HEK293 (cell line): ENCODE measurements around the gene PANX3.

Source experiments
- CTCF ChIA-PET: fragments of 350-600 bp; formaldehyde crosslinking; extraction: SDS; loops from one replicate; lab custom pipeline; 2021; ENCODE audit warnings: antibody characterized with exemption; lab: Yijun Ruan, JAX
- POLR2A ChIA-PET: fragments of 300-600 bp; formaldehyde crosslinking; extraction: SDS; loops from one replicate; lab custom pipeline; 2020; ENCODE audit warnings: antibody characterized with exemption, inconsistent platforms; lab: Yijun Ruan, JAX
- H3K27ac ChIP-seq: fragments of 200-500 bp; sonication (Bioruptor generic); 2 replicates; pipeline ENCODE4 v1.5.1; 2014; ENCODE audit warnings: low read depth, low read length, control low read depth, inconsistent platforms; ENCODE audit errors: extremely low read depth
- H3K36me3 ChIP-seq, 2 experiments: fragments of 200-500 bp in 1 of 2; sonication (Bioruptor generic) in 1 of 2; 1 replicate in 1 of 2; 2 replicates in 1 of 2; pipeline ENCODE4 v1.5.1; 2014 to 2017; ENCODE audit warnings: inconsistent platforms in 2 of 2, low read length in 2 of 2; ENCODE audit not compliant: control insufficient read depth in 2 of 2, insufficient read depth in 1 of 2
- H3K4me1 ChIP-seq: fragments of 200-500 bp; sonication (Bioruptor generic); 2 replicates; pipeline ENCODE4 v1.5.1; 2014; ENCODE audit warnings: mild to moderate bottlenecking, low read length, inconsistent platforms; ENCODE audit not compliant: control insufficient read depth, insufficient read depth
- H3K4me3 ChIP-seq: 2 replicates; pipeline ENCODE4 v1.5.1; 2011; ENCODE audit warnings: low read depth, mild to moderate bottlenecking, control low read depth, low read length, moderate library complexity
- H3K9me3 ChIP-seq: fragments of 200-500 bp; sonication (Bioruptor generic); 2 replicates; pipeline ENCODE4 v1.5.1; 2014; ENCODE audit warnings: low read depth, low read length, inconsistent platforms; ENCODE audit not compliant: control insufficient read depth, insufficient read depth
- KLF16 ChIP-seq: fragments of 450-650 bp; formaldehyde crosslinking; IDR thresholded peaks from 2 replicates; pipeline ENCODE4 v1.5.1; 2017; ENCODE audit warnings: missing biosample characterization, missing genetic modification characterization
- PRDM6 ChIP-seq: fragments of 450-650 bp; formaldehyde crosslinking; IDR thresholded peaks from 2 replicates; pipeline ENCODE4 v1.5.1; 2017; ENCODE audit warnings: missing biosample characterization, missing genetic modification characterization
- SALL2 ChIP-seq: fragments of 450-650 bp; formaldehyde crosslinking; IDR thresholded peaks from 2 replicates; pipeline ENCODE4 v1.5.0; 2017; ENCODE audit warnings: missing biosample characterization, mild to moderate bottlenecking, missing genetic modification characterization, borderline replicate concordance
- YY2 ChIP-seq: fragments of 450-650 bp; formaldehyde crosslinking; IDR thresholded peaks from 2 replicates; pipeline ENCODE4 v1.5.1; 2016; ENCODE audit warnings: missing biosample characterization, missing genetic modification characterization
- ZBTB26 ChIP-seq: fragments of 450-650 bp; formaldehyde crosslinking; optimal IDR thresholded peaks from 2 replicates; pipeline ENCODE3; 2016; ENCODE audit warnings: missing biosample characterization, mild to moderate bottlenecking, missing genetic modification characterization
- ZBTB8A ChIP-seq: fragments of 450-650 bp; formaldehyde crosslinking; IDR thresholded peaks from 2 replicates; pipeline ENCODE4 v1.5.1; 2016; ENCODE audit warnings: missing biosample characterization, missing genetic modification characterization
- ZEB2 ChIP-seq: fragments of 450-650 bp; formaldehyde crosslinking; IDR thresholded peaks from 2 replicates; pipeline ENCODE4 v1.5.1; 2016; ENCODE audit warnings: missing biosample characterization, missing genetic modification characterization
- ZNF274 ChIP-seq, 2 experiments: fragments of 200-500 bp in 1 of 2; fragments of 450-650 bp in 1 of 2; sonication (Bioruptor generic) in 1 of 2; formaldehyde crosslinking in 1 of 2; IDR thresholded peaks; 2 replicates each; pipeline versions ENCODE4 v1.5.1 to v1.6.1; 2014 to 2016; ENCODE audit warnings: borderline replicate concordance in 1 of 2, inconsistent platforms in 1 of 2, low read length in 1 of 2, missing biosample characterization in 1 of 2, missing genetic modification characterization in 1 of 2
- ZNF311 ChIP-seq: fragments of 450-650 bp; formaldehyde crosslinking; IDR thresholded peaks from 2 replicates; pipeline ENCODE4 v1.5.1; 2017; ENCODE audit warnings: missing biosample characterization, missing genetic modification characterization, borderline replicate concordance
- ZNF394 ChIP-seq: fragments of 450-650 bp; formaldehyde crosslinking; IDR thresholded peaks from 2 replicates; pipeline ENCODE4 v1.5.1; 2016; ENCODE audit warnings: missing biosample characterization, missing genetic modification characterization, mild to moderate bottlenecking, moderate library complexity, borderline replicate concordance
- ZNF398 ChIP-seq: fragments of 450-650 bp; formaldehyde crosslinking; IDR thresholded peaks from 2 replicates; pipeline ENCODE4 v1.5.1; 2017; ENCODE audit warnings: missing biosample characterization, missing genetic modification characterization
- ZNF513 ChIP-seq: fragments of 450-650 bp; IDR thresholded peaks from 2 replicates; pipeline ENCODE4 v1.5.1; 2018; ENCODE audit warnings: missing biosample characterization, missing genetic modification characterization
- ZNF514 ChIP-seq: fragments of 450-650 bp; formaldehyde crosslinking; IDR thresholded peaks from 2 replicates; pipeline ENCODE4 v1.5.1; 2016; ENCODE audit warnings: missing biosample characterization, missing genetic modification characterization
- ZNF549 ChIP-seq: fragments of 450-650 bp; IDR thresholded peaks from 2 replicates; pipeline ENCODE4 v1.5.1; 2018; ENCODE audit warnings: missing biosample characterization, missing genetic modification characterization, mild to moderate bottlenecking, inconsistent platforms, moderate library complexity
- ZNF596 ChIP-seq: fragments of 450-650 bp; IDR thresholded peaks from 2 replicates; pipeline ENCODE4 v1.5.0; 2018; ENCODE audit warnings: missing biosample characterization, mild to moderate bottlenecking, missing genetic modification characterization, moderate library complexity
- ZNF692 ChIP-seq: fragments of 450-650 bp; formaldehyde crosslinking; IDR thresholded peaks from 2 replicates; pipeline ENCODE4 v1.5.1; 2016; ENCODE audit warnings: missing biosample characterization, missing genetic modification characterization
- ZNF747 ChIP-seq: fragments of 450-650 bp; formaldehyde crosslinking; IDR thresholded peaks from 2 replicates; pipeline ENCODE4 v1.5.1; 2016; ENCODE audit warnings: missing biosample characterization, missing genetic modification characterization
- ZNF768 ChIP-seq: fragments of 450-650 bp; formaldehyde crosslinking; IDR thresholded peaks from 2 replicates; pipeline ENCODE4 v1.5.1; 2018; ENCODE audit warnings: missing biosample characterization, mild to moderate bottlenecking, missing genetic modification characterization
- ZSCAN18 ChIP-seq: fragments of 450-650 bp; formaldehyde crosslinking; IDR thresholded peaks from 2 replicates; pipeline ENCODE4 v1.5.1; 2016; ENCODE audit warnings: missing biosample characterization, missing genetic modification characterization
- ZXDB ChIP-seq: fragments of 450-650 bp; formaldehyde crosslinking; IDR thresholded peaks from 2 replicates; pipeline ENCODE4 v1.5.1; 2016; ENCODE audit warnings: missing biosample characterization, missing genetic modification characterization

Gene PANX3

GRCh38 chr11:124611064-124611463, at the start of gene PANX3:
PANX3 (plus strand) TSS chr11:124611428; CDS start chr11:124611557, 129 bp downstream.
- H3K4me1 ChIP-seq = no peaks in the 10 kb centered on the region
- H3K36me3 ChIP-seq = no peaks in the 10 kb centered on the region
- H3K9me3 ChIP-seq = no peaks in the 10 kb centered on the region
- TF ChIP-seq ZEB2 (tag by site-specific recombination) (no peak), ZNF311 (no peak), ZNF692 (tag by site-specific recombination) (no peak), ZNF274 (IDR thresholded peaks at IDR 0.05; ENCODE audit: low read length) (no peak), ZNF274 (tag by site-specific recombination; IDR thresholded peaks at IDR 0.05; ENCODE audit: borderline replicate concordance) (no peak), KLF16 (tag by site-specific recombination) (no peak), ZNF514 (tag by site-specific recombination) (no peak), PRDM6 (tag by site-specific recombination) (no peak), ZNF394 (tag by site-specific recombination) (no peak), SALL2 (no peak), ZBTB8A (tag by site-specific recombination) (no peak), ZSCAN18 (tag by site-specific recombination) (no peak), ZNF747 (no peak), ZNF398 (tag by site-specific recombination) (no peak), YY2 (no peak), ZNF768 (tag by site-specific recombination) (no peak), ZXDB (tag by site-specific recombination) (no peak), ZNF549 (no peak)
- POLR2A ChIA-PET = interaction anchor here (1.3 to 1.4 kb wide), 2 partner anchors 9 to 12 kb away, joined by 3 read pairs; partner anchors contain the start of gene TBRG1
- CTCF ChIA-PET = no interaction called here
- no peak within 1 kb of the TSS for H3K4me3 ChIP-seq
- no peak within 1 kb of the TSS for H3K27ac ChIP-seq

- ChIA-PET CTCF (interaction anchor here (1.3 to 2.3 kb wide), 2 partner anchors 15 to 16 kb away, joined by 5 to 8 read pairs; no protein-coding TSS in a partner anchor), POLR2A (no interaction called here)
- H3K4me3 ChIP-seq = no peak within 1 kb of the TSS
- H3K36me3 ChIP-seq = no peaks in the 10 kb centered on the region
- no peaks in the 10 kb centered on the region for H3K9me3 ChIP-seq
- H3K27ac ChIP-seq = no peak within 1 kb of the TSS
- no peaks in the 10 kb centered on the region for H3K4me1 ChIP-seq
- TF ChIP-seq ZBTB26 (no peak), ZNF596 (no peak), ZEB2 (tag by site-specific recombination) (no peak), ZNF513 (tag by site-specific recombination) (no peak)
Observed at GRCh38 chr11:124569697-124570096, 41.5 kb upstream of the PANX3 start, which contains the start of gene OR8A1. OR8A1 (plus strand) TSS chr11:124569997; CDS start chr11:124570120, 123 bp downstream.
